CD14-positive monocyte (primary cell): ENCODE measurements around the gene BHLHA9. TPM values are rescaled to one million over a fixed set of nuclear protein-coding genes. Genes with fewer than 3 reads are reported as not detected.

Source experiments
- DNase-seq, 3 donors: peaks; one replicate each; pipeline ENCODE4 v3.0.0-alpha.2; 2011 to 2022
- H2AFZ ChIP-seq: 2 replicates; pipeline ENCODE4 v1.6.0; 2012; ENCODE audit warnings: mild to moderate bottlenecking, low read depth, low read length, inconsistent platforms; ENCODE audit not compliant: insufficient read depth, poor library complexity, severe bottlenecking
- H3K27ac ChIP-seq, 2 donors: 1 replicate in 1 of 2; 2 replicates in 1 of 2; pipeline ENCODE4 v1.5.1; 2012 to 2013; ENCODE audit warnings: low read length in 2 of 2, control low read depth in 1 of 2, inconsistent platforms in 1 of 2, low read depth in 1 of 2, mild to moderate bottlenecking in 1 of 2
- H3K27me3 ChIP-seq, 2 donors: one replicate each; pipeline versions ENCODE4 v1.6.0 to v1.6.1; 2011 to 2013; ENCODE audit warnings: low read length in 2 of 2; ENCODE audit not compliant: control insufficient read depth in 2 of 2, insufficient read depth in 2 of 2
- H3K36me3 ChIP-seq, 2 donors: replicated peaks in 1 of 2; 1 replicate in 1 of 2; 2 replicates in 1 of 2; pipeline versions ENCODE4 v1.5.1 to v1.6.1; 2012 to 2013; ENCODE audit warnings: low read length in 2 of 2, control low read depth in 1 of 2, inconsistent platforms in 1 of 2, mild to moderate bottlenecking in 1 of 2; ENCODE audit not compliant: insufficient read depth in 2 of 2, control insufficient read depth in 1 of 2
- H3K4me1 ChIP-seq, 2 donors: 1 replicate in 1 of 2; 2 replicates in 1 of 2; pipeline versions ENCODE4 v1.5.1 to v1.6.1; 2012 to 2013; ENCODE audit warnings: low read length in 2 of 2, control low read depth in 1 of 2, inconsistent platforms in 1 of 2, mild to moderate bottlenecking in 1 of 2, moderate library complexity in 1 of 2; ENCODE audit not compliant: insufficient read depth in 2 of 2, control insufficient read depth in 1 of 2
- H3K4me2 ChIP-seq: replicated peaks from 2 replicates; pipeline ENCODE3; 2012; ENCODE audit warnings: low read length, moderate library complexity, mild to moderate bottlenecking; ENCODE audit not compliant: poor library complexity, severe bottlenecking; ENCODE audit errors: extremely low read depth
- H3K4me3 ChIP-seq, 3 experiments: fragments of 200-600 bp in 1 of 3; sonication (generic) in 1 of 3; replicated peaks in 1 of 3; 1 replicate in 2 of 3; 2 replicates in 1 of 3; pipeline ENCODE4 v1.5.1; 2011 to 2013; ENCODE audit warnings: low read length in 3 of 3, mild to moderate bottlenecking in 3 of 3, control low read depth in 2 of 3, low read depth in 2 of 3, inconsistent platforms in 1 of 3, moderate library complexity in 1 of 3
- H3K79me2 ChIP-seq: 2 replicates; pipeline ENCODE4 v1.6.0; 2012; ENCODE audit warnings: mild to moderate bottlenecking, control low read depth, inconsistent platforms, low read length, moderate library complexity; ENCODE audit not compliant: insufficient read depth
- H3K9ac ChIP-seq: 2 replicates; pipeline ENCODE4 v1.6.0; 2017; ENCODE audit warnings: low read length, mild to moderate bottlenecking; ENCODE audit not compliant: insufficient read depth, poor library complexity, severe bottlenecking
- H3K9me3 ChIP-seq, 2 donors: replicated peaks in 1 of 2; 1 replicate in 1 of 2; 2 replicates in 1 of 2; pipeline versions ENCODE4 v1.5.1 to v1.6.1; 2012 to 2013; ENCODE audit warnings: low read length in 2 of 2, control low read depth in 1 of 2; ENCODE audit not compliant: control insufficient read depth in 1 of 2, insufficient read depth in 1 of 2
- H4K20me1 ChIP-seq: 2 replicates; pipeline ENCODE4 v1.6.0; 2012; ENCODE audit warnings: mild to moderate bottlenecking, low read length, control low read depth, moderate library complexity; ENCODE audit not compliant: insufficient read depth
- H3K27ac Mint-ChIP-seq, 7 donors: one replicate each; pipeline ENCODE4 v1.8.0; 2020; ENCODE audit warnings: mild to moderate bottlenecking in 7 of 7, mixed read lengths in 7 of 7, moderate library complexity in 6 of 7, inconsistent platforms in 2 of 7
- H3K27me3 Mint-ChIP-seq, 3 donors: one replicate each; pipeline ENCODE4 v1.8.0; 2021 to 2022; ENCODE audit warnings: low read depth in 3 of 3, mild to moderate bottlenecking in 3 of 3, mixed read lengths in 3 of 3, moderate library complexity in 3 of 3, inconsistent platforms in 1 of 3
- H3K36me3 Mint-ChIP-seq, 2 donors: one replicate each; pipeline ENCODE4 v1.8.0; 2020; ENCODE audit warnings: mixed read lengths in 2 of 2, inconsistent platforms in 1 of 2, mild to moderate bottlenecking in 1 of 2
- H3K4me1 Mint-ChIP-seq: one replicate; pipeline ENCODE4 v1.8.0; 2020; ENCODE audit warnings: mild to moderate bottlenecking, mixed read lengths
- H3K4me3 Mint-ChIP-seq, 2 donors: one replicate each; pipeline ENCODE4 v1.8.0; 2020; ENCODE audit warnings: mild to moderate bottlenecking in 2 of 2, mixed read lengths in 2 of 2, moderate library complexity in 1 of 2
- H3K9me3 Mint-ChIP-seq, 7 donors: one replicate each; pipeline ENCODE4 v1.8.0; 2020 to 2022; ENCODE audit warnings: mixed read lengths in 7 of 7, mild to moderate bottlenecking in 6 of 7, moderate library complexity in 6 of 7, inconsistent platforms in 2 of 7
- CTCF ChIP-seq: fragments of 200-600 bp; IDR thresholded peaks from one replicate; pipeline ENCODE4 v1.8.0; 2022; ENCODE audit warnings: antibody characterized with exemption, mild to moderate bottlenecking
- WGBS: methylation state at CpG from one replicate; pipeline ENCODE4 v1.1.5; 2013; ENCODE audit warnings: missing lambda C conversion rate; ENCODE audit not compliant: insufficient coverage; 5-methylcytosine and 5-hydroxymethylcytosine counted together
- intact Hi-C, 2 donors: fragments of 100-400 bp; cut with micrococcal nuclease; formaldehyde crosslinking; loops; one replicate each; pipeline versions ENCODE4 v1.15.0 to v1.15.1; 2023
- polyA plus RNA-seq, 3 donors: library from polyadenylated mRNA; depleted of rRNA in 1 of 3; unstranded in 2 of 3; stranded (reverse) in 1 of 3; fragments of 300-500 nt in 2 of 3; fragments of >200 nt in 1 of 3; fragmentation: Illumina TruSeq in 2 of 3; gene quantifications; 1 replicate in 2 of 3; 2 replicates in 1 of 3; pipeline ENCODE4 v1.2.3, GENCODE V29; 2012 to 2021

Gene BHLHA9
- polyA plus RNA-seq, 3 donors = not detected

- Histone ChIP-seq H4K20me1 (peaks cover 13% of the 10 kb centered on the region), H3K9ac (no peak overlapping the region), H3K4me3 (no peak overlapping the region), H2AFZ (no peak overlapping the region), H3K36me3 (no peaks in the 10 kb centered on the region), H3K9me3 (no peaks in the 10 kb centered on the region), H3K4me1 (peaks cover 30 to 34% of the 10 kb centered on the region in 2 donors), H3K27ac (no peak overlapping the region), H3K27me3 (no peaks in the 10 kb centered on the region), H3K79me2 (peaks cover 20% of the 10 kb centered on the region), H3K4me2 (no peak overlapping the region)
- H3K4me1 Mint-ChIP-seq = peaks cover 26% of the 10 kb centered on the region
- WGBS = 94% methylated on average over 5 of the region's 8 CpGs
- H3K4me3 Mint-ChIP-seq = no peak overlapping the region
- intact Hi-C loops = loop anchor here in 1 of 2 donors (5.0 kb wide), 1 partner anchor 35 kb away; no protein-coding TSS in a partner anchor
- H3K27me3 Mint-ChIP-seq = peaks cover 4 to 18% (median 17%) of the 10 kb centered on the region in 3 donors
- DNase-seq = no peak
- no peak overlapping the region for H3K27ac Mint-ChIP-seq
- peaks cover 7 to 10% of the 10 kb centered on the region in 2 donors for H3K36me3 Mint-ChIP-seq
- TF ChIP-seq CTCF = no peak
- H3K9me3 Mint-ChIP-seq = peaks cover 0 to 2% (median 0%) of the 10 kb centered on the region in 7 donors
Measured at GRCh38 chr17:1232331-1232730, 37.9 kb upstream of the BHLHA9 start.

GRCh38 chr17:1232786-1233185 is 37.5 kb upstream of the BHLHA9 start:
- no peak for TF ChIP-seq CTCF
- H3K9ac ChIP-seq = no peak overlapping the region
- no peaks in the 10 kb centered on the region for H3K27me3 ChIP-seq
- DNase-seq = no peak
- WGBS = no CpG with 5 or more reads among the region's 11 CpGs
- Mint-ChIP-seq H3K9me3 (peaks cover 0 to 2% (median 0%) of the 10 kb centered on the region in 7 donors), H3K36me3 (peaks cover 2 to 5% of the 10 kb centered on the region in 2 donors), H3K27me3 (peaks cover 4 to 17% (median 15%) of the 10 kb centered on the region in 3 donors), H3K27ac (no peak overlapping the region), H3K4me3 (no peak overlapping the region), H3K4me1 (peaks cover 22% of the 10 kb centered on the region)
- H3K27ac ChIP-seq = no peak overlapping the region
- H3K79me2 ChIP-seq = peaks cover 16% of the 10 kb centered on the region
- no peak overlapping the region for H3K4me3 ChIP-seq
- peaks cover 26 to 29% of the 10 kb centered on the region in 2 donors for H3K4me1 ChIP-seq
- H3K4me2 ChIP-seq = no peak overlapping the region
- no peak overlapping the region for H2AFZ ChIP-seq
- H4K20me1 ChIP-seq = peaks cover 8% of the 10 kb centered on the region
- intact Hi-C loops = loop anchor here in 1 of 2 donors (5.0 kb wide), 1 partner anchor 35 kb away; no protein-coding TSS in a partner anchor
- no peaks in the 10 kb centered on the region for H3K36me3 ChIP-seq
- H3K9me3 ChIP-seq = no peaks in the 10 kb centered on the region
